IPS DF 4.7 (cell line): ENCODE data around the gene B4GALT7.

Source experiments
- DNase-seq: peaks from one replicate; pipeline ENCODE4 v3.0.0-alpha.2; 2013; ENCODE audit warnings: low spot score; ENCODE audit errors: extremely low read depth

B4GALT7 gene

GRCh38 chr5:177592905-177593304, 7.0 kb upstream of the B4GALT7 start:
- DNase-seq = no peak

GRCh38 chr5:177593511-177593910, 6.4 kb upstream of the B4GALT7 start:
- DNase-seq = no peak

- no peak for DNase-seq
Observed at GRCh38 chr5:177594071-177594470, 5.9 kb upstream of the B4GALT7 start.

GRCh38 chr5:177595026-177595585, 4.8 kb upstream of the B4GALT7 start:
- no peak for DNase-seq

GRCh38 chr5:177595991-177596774, 3.7 kb upstream of the B4GALT7 start:
- no peak for DNase-seq

GRCh38 chr5:177596775-177597238, 3.1 kb upstream of the B4GALT7 start:
- DNase-seq = no peak

- no peak for DNase-seq
Observed at GRCh38 chr5:177598477-177598876, 1.5 kb upstream of the B4GALT7 start.

- no peak for DNase-seq
Observed at GRCh38 chr5:177600508-177601018, 631 bp downstream of the B4GALT7 start.

- no peak for DNase-seq
Observed at GRCh38 chr5:177601126-177601525, 1.2 kb downstream of the B4GALT7 start.

- no peak for DNase-seq
Observed at GRCh38 chr5:177601577-177602457, 1.9 kb downstream of the B4GALT7 start.

- DNase-seq = no peak
Observed at GRCh38 chr5:177602458-177602830, 2.5 kb downstream of the B4GALT7 start.

- DNase-seq = no peak
Observed at GRCh38 chr5:177603631-177604030, 3.7 kb downstream of the B4GALT7 start.

GRCh38 chr5:177604116-177604521, 4.2 kb downstream of the B4GALT7 start:
- no peak for DNase-seq

GRCh38 chr5:177604656-177605055, 4.7 kb downstream of the B4GALT7 start:
- DNase-seq = no peak

- DNase-seq = no peak
Observed at GRCh38 chr5:177605078-177605477, 5.1 kb downstream of the B4GALT7 start.

GRCh38 chr5:177605667-177606066, 5.7 kb downstream of the B4GALT7 start:
- no peak for DNase-seq

GRCh38 chr5:177606071-177607051, 6.4 kb downstream of the B4GALT7 start:
- no peak for DNase-seq

- DNase-seq = no peak
Observed at GRCh38 chr5:177607115-177607451, 7.2 kb downstream of the B4GALT7 start.

- no peak for DNase-seq
Observed at GRCh38 chr5:177607452-177608192, 7.7 kb downstream of the B4GALT7 start.
